Fibroblast of skin of right biceps (primary cell): ENCODE data around the gene GREB1L.
A peak's percentile ranks its signal among the peaks of the same experiment; 100 is the strongest.

Experiments
- DNase-seq: peaks from one replicate; pipeline ENCODE4 v3.0.0-alpha.2; 2013

The GREB1L gene

GRCh38 chr18:21452276-21452780, 210.3 kb downstream of the GREB1L start:
- no peak for DNase-seq

GRCh38 chr18:21452796-21453510, 210.9 kb downstream of the GREB1L start:
- peak; percentile 23 for DNase-seq

DNA sequence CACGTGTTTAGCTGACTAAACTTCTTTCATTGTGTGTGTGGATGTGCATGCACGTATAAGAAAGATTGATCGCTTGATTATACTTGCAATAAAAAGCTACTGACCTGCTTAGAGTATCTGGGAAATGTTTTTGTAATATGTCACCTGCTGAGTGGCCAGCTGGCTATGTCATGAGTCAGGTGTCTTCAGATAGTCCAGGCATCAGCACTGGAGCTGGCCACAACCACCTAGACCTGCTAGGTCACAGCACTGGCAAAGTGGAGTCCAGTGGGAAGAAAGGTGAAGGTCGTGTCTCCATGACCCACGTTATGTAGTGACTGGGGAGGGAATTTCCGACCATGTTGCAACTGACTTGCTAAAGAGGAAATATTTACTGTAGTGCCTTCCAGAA, 211.5 kb downstream of the GREB1L start:
- no peak for DNase-seq

GRCh38 chr18:21454725-21455124, 212.7 kb downstream of the GREB1L start:
- no peak for DNase-seq

- DNase-seq, result no peak
Observed at GRCh38 chr18:21456428-21457178, 214.6 kb downstream of the GREB1L start.

GRCh38 chr18:21457179-21457535, 215.1 kb downstream of the GREB1L start:
- DNase-seq, result no peak

DNA sequence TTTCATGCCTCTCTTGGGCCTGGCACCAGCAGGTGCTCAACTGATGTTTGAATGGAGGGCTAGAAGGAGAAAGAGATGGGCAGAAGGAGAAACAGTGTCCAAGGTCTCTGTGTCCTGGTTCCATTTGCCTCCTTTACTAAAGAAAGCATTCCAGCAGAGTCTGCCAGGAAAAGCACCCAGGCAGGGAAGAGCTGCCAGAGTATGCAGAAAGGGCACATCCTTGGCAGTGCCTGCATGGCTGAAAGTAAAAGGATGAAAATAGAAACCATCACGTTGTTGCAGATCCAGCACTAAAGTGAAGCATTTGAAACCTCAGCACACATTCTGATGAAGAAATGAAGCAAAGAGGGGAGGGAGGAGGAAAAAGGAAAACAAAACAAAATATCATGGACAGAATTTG, 216.3 kb downstream of the GREB1L start:
- DNase-seq, result no peak

DNA sequence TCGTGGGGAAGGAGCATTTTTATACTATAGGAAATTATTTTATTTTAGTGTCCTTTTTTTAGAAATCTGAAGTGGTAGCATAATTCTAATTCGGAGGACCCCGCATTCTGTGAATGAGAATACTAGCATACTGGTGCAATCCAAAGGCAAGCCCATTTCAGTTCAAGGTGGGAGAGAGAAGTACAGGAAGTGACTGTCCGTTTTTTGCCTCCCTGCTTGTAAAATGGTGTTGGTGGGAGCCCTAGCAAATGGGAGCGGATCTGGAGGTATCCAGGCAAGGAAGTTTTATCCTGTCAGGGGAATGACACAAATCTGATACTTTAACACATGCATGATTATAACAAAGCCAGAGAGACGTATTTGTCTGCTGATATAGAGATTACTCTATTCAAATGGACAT, 216.8 kb downstream of the GREB1L start:
- DNase-seq, result no peak

GRCh38 chr18:21459706-21460286, 217.8 kb downstream of the GREB1L start:
- no peak for DNase-seq

GRCh38 chr18:21461460-21461859, 219.4 kb downstream of the GREB1L start:
- no peak for DNase-seq

- no peak for DNase-seq
Observed at GRCh38 chr18:21463718-21464117, 221.7 kb downstream of the GREB1L start.

DNA sequence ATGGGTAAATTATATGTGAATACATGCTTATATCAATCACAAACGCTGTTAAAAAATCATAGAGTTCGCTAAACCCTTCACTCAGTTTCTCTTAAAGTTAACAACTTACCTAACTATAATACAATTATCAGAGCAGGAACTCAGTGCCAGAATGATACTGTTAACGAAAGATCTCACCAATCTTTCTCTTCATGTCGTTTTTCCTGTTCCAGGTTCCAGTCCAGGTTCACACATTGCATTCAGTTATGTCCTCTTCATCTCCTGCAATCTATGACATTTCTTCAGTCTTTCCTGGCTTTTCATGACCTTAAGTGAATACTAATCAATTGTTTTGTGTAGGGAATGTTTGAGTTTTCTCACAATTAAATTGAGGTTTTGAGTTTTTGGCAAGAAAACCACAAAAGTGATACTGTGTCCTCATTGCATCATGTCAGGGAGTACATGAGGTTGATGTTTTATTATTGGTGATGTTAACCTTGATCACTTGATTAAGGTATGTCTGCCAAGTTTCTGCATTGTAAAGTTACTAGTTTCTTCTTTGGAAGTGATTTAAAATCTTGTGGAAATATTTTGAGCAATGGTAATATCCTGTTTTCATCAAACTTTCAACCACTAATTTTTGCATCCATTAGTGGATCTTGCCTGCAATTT, 226.6 kb downstream of the GREB1L start:
- DNase-seq, result no peak

GRCh38 chr18:21472741-21473140, 230.7 kb downstream of the GREB1L start:
- DNase-seq, result no peak

DNA sequence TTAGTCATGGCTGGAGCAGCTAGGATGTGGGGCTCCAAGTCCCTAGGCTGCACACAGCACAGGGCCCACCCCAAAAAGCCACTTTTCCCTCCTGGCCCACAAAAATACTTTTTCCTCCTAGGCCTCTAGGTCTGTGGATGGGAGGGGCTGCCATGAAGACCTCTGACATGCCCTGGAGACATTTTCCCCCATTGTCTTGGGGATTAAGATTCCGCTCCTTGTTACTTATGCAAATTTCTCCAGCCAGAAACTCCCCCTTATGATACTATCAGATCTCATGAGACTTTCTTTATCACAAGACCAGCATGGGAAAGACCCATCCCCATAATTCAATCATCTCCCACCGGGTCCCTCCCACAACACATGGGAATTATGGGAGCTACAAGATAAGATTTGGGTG, 232.6 kb downstream of the GREB1L start:
- DNase-seq, result no peak

- DNase-seq, result no peak
Observed at GRCh38 chr18:21479721-21480120, 237.7 kb downstream of the GREB1L start.

DNA sequence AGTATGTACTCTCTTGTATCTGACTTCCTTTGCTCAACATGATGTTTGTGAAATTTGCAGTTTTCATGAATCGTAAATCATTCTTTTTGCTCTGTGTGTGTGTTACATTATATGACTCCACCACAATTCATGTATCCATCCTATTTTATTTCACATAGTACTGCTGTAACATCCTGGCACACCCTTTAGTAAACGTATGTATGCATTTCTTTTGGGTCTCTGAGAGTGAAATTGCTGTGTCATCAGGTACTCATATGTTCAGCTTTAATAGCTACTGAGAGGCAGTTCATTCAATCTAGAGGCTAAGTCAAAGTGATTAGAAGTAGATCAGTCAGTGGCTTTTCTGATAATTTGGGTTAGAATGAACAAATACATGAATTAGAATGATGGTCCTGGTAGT, 239.7 kb downstream of the GREB1L start:
- DNase-seq, result no peak

DNA sequence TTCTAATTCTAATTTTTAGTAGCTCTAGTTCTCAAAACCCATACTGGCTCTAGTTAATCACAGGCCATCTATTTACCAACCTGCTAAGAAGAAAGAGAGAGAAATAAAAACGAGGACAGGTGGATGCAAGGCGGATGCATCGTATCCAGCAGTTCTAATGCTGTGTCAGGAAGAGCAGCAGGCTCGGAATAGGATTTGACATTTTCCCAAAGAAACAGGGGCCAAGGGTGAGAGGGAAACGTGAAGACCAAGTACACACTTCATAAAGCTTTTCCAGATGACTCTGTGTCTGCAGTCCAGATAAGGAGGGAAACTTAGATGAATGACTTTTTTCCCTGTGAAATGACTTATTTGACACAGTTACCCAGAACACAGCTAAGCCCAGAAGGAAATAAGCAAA, 241.0 kb downstream of the GREB1L start:
- no peak for DNase-seq

DNA sequence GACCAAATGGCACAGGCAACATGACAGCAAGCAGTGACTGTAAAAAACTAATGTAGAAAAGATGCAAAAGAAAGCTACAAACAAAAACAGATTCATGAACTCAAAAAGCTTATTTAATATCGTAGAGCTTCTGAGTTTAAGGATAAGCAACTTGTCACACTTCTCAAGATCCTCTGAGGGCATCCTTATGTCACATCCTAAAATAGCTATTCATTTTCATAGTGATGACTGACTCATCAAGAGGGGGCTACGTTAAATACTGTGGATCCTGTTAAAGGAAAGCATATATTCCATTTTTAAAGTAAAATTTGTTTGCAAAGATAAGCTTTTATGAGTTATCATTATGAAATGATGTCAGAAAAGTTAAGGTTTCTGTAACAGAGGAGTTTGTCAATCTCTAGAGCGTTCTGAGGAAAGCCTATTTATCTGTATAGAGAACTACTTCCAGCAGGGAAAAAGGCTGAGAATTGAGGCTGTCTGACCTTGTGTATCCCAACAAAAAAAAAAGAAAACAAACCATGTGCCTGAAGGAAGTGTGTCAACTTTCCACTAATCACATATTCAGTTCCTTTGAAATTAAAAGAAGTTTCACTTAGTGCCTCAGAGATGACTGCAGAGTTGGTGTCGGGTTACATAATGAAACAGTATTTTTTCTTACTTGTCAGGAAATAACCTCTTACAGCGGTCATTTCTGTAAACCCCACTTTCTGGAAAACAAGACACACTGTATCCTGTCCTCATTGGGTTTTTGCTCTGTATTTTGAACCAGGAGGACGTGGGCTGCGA, 243.0 kb downstream of the GREB1L start:
- peak; percentile 27 for DNase-seq

DNA sequence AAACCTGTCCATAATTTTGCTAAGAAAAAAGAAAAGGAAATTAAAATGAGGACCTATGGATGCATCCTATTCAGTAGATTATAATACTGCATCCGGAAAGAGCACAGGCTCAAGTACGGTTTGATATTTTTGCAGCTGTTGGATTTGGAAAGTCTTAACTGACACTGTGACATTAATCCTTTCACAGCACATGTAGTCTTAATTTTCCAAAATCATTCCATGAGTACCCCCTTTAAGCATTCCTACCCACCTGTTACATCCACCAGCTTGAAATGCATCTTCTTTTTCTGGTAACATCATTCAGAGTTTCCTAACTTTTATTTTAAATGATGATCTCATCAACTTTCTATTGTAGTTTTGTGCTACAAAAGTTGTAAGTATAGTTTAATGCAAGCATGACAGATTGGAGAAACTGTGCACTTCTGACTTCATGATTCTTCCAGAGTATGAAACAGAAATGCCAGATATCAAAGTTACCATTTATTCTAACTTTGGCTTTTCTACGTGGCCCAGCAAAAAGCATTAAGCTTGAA, 244.9 kb downstream of the GREB1L start:
- no peak for DNase-seq

DNA sequence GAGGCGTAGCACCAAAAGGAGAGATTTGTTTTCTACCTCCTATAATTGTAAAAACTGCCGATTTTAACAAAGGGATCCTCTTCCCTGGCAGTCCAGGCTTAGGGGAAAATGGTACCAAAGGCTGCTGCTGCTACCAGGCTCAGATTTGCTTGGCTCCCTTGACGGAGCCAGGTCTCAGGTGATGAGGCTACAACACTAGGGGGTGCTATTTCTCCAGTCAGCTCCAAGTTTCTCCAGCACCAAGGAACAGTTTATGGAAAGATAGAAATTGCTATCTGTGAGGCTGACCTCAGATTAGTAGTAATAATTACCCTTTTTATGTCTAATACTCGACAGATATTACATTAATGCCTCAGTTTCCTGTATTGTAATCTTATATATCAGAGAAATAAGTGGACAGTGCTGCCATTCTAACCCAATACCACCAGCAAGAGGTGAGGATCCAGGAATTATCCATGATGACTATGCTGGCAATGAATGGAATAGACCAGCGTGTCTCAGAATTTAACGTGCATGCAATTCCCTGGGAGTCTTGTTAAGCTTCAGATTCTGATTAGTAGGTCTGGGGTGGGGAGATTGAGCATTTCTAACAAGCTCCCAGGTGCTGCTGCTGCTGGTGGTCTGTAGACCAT, 247.2 kb downstream of the GREB1L start:
- DNase-seq, result peak; percentile 45

- DNase-seq, result no peak
Observed at GRCh38 chr18:21489919-21490495, 248.0 kb downstream of the GREB1L start.

DNA sequence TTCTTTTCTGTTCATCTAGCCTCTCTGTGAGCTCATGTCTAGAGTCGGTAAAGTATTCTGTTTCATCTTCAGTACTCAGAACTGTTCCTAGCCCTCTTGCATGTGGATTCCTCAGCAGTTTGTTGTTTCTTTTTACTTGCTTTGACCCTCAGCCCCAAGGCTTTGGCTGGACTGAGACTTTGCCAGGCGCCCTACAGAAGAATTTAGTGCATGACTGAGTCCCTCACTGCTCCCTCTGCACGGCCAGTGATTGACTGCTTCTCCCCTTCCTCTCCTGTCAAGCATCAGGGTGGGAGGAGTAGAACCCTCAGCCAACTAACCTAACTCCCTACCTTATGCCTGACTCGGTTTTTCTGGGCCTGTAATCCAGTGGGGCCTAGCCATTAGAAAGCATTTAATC, 248.7 kb downstream of the GREB1L start:
- no peak for DNase-seq
